ENCODE data around the gene ZDHHC3.

The ZDHHC3 gene

GRCh38 chr3:44890852-44891251 lies 85.1 kb downstream of the ZDHHC3 start:
- no peak for DNase-seq

- no peak for DNase-seq
These were observed 85.7 kb downstream of the ZDHHC3 start for GRCh38 chr3:44890258-44890657.

GRCh38 chr3:44887101-44887500 lies 88.9 kb downstream of the ZDHHC3 start:
- DNase-seq = no peak

- DNase-seq = no peak
These were observed 89.4 kb downstream of the ZDHHC3 start for GRCh38 chr3:44886561-44886960.

GRCh38 chr3:44885618-44886017 lies 90.4 kb downstream of the ZDHHC3 start:
- DNase-seq = no peak

- DNase-seq = no peak
These were observed 92.0 kb downstream of the ZDHHC3 start for GRCh38 chr3:44883999-44884431.

GRCh38 chr3:44883213-44883955 lies 92.6 kb downstream of the ZDHHC3 start:
- no peak for DNase-seq

- DNase-seq = no peak
These were observed 95.7 kb downstream of the ZDHHC3 start for GRCh38 chr3:44880284-44880683.

- DNase-seq = no peak
These were observed 98.6 kb downstream of the ZDHHC3 start for GRCh38 chr3:44877333-44877732.

GRCh38 chr3:44875596-44875995 lies 100.4 kb downstream of the ZDHHC3 start:
- no peak for DNase-seq
